IMR-90 (cell line): Measurements from ENCODE around the gene RPL41. TPM values are rescaled to one million over a fixed set of nuclear protein-coding genes. Genes with fewer than 3 reads are reported as not detected.

Experiments used
- ATAC-seq: fragments of 200-7000 bp; cut with Tn5 transposase; 2 replicates; pipeline ENCODE4 v1.9.1; 2020; ENCODE audit warnings: low read depth, mild to moderate bottlenecking, moderate library complexity
- BruUV-seq: library from RNA; stranded (reverse); fragments of 400-500 nt; replicated peaks from 2 replicates; lab custom pipeline; 2021; lab: Mats Ljungman, UMichigan
- CTCF ChIA-PET: fragments of 300-600 bp; formaldehyde crosslinking; extraction: SDS; loops from one replicate; lab custom pipeline; 2021; ENCODE audit warnings: antibody characterized with exemption; lab: Yijun Ruan, JAX
- POLR2A ChIA-PET: fragments of 300-600 bp; sonication (Branson Sonifier 250); formaldehyde crosslinking; loops from one replicate; lab custom pipeline; 2022; ENCODE audit warnings: antibody characterized with exemption; ENCODE audit not compliant: unreplicated experiment; lab: Charles Lee
- DNase-seq: peaks from one replicate; pipeline ENCODE4 v3.0.0; 2013
- H2AFZ ChIP-seq: replicated peaks from 2 replicates; pipeline ENCODE3; 2013; ENCODE audit warnings: low read length, mild to moderate bottlenecking; ENCODE audit not compliant: poor library complexity
- H2AK5ac ChIP-seq: 2 replicates; pipeline ENCODE4 v1.6.1; 2013; ENCODE audit warnings: low read depth, low read length, inconsistent platforms
- H2AK9ac ChIP-seq: replicated peaks from 2 replicates; pipeline ENCODE3; 2013; ENCODE audit warnings: mild to moderate bottlenecking, low read depth, low read length, moderate library complexity; ENCODE audit not compliant: poor library complexity
- H2BK120ac ChIP-seq: 2 replicates; pipeline ENCODE4 v1.6.1; 2013; ENCODE audit warnings: low read depth, low read length, inconsistent platforms
- H2BK15ac ChIP-seq: 3 replicates; pipeline ENCODE4 v1.6.1; 2013; ENCODE audit warnings: low read depth, low read length, inconsistent platforms
- H2BK20ac ChIP-seq: 2 replicates; pipeline ENCODE4 v1.6.1; 2013; ENCODE audit warnings: low read depth, mild to moderate bottlenecking, inconsistent platforms, low read length, moderate library complexity
- H2BK5ac ChIP-seq: 2 replicates; pipeline ENCODE4 v1.6.1; 2013; ENCODE audit warnings: mild to moderate bottlenecking, low read depth, low read length, inconsistent platforms; ENCODE audit not compliant: poor library complexity, severe bottlenecking
- H3K14ac ChIP-seq: replicated peaks from 2 replicates; pipeline ENCODE4 v1.6.1; 2013; ENCODE audit warnings: low read depth, low read length, inconsistent platforms
- H3K18ac ChIP-seq: 2 replicates; pipeline ENCODE4 v1.6.1; 2013; ENCODE audit warnings: low read depth, low read length, control low read depth
- H3K23ac ChIP-seq: 2 replicates; pipeline ENCODE4 v1.6.1; 2013; ENCODE audit warnings: low read depth, low read length, inconsistent platforms
- H3K27ac ChIP-seq: 2 replicates; pipeline ENCODE4 v1.5.1; 2013; ENCODE audit warnings: mild to moderate bottlenecking, control low read depth, low read length; ENCODE audit not compliant: insufficient read depth
- H3K27me3 ChIP-seq: 2 replicates; pipeline ENCODE4 v1.6.1; 2013; ENCODE audit warnings: low read length; ENCODE audit not compliant: control insufficient read depth, insufficient read depth
- H3K36me3 ChIP-seq: 2 replicates; pipeline ENCODE4 v1.6.1; 2013; ENCODE audit warnings: low read length, mixed read lengths; ENCODE audit not compliant: control insufficient read depth, insufficient read depth
- H3K4ac ChIP-seq: 2 replicates; pipeline ENCODE4 v1.6.1; 2013; ENCODE audit warnings: low read depth, low read length, inconsistent platforms
- H3K4me1 ChIP-seq: 2 replicates; pipeline ENCODE4 v1.6.1; 2013; ENCODE audit warnings: low read length, mixed read lengths; ENCODE audit not compliant: control insufficient read depth, insufficient read depth
- H3K4me2 ChIP-seq: 2 replicates; pipeline ENCODE4 v1.6.1; 2013; ENCODE audit warnings: low read depth, mild to moderate bottlenecking, control low read depth, low read length, moderate library complexity
- H3K4me3 ChIP-seq: 2 replicates; pipeline ENCODE4 v1.5.1; 2013; ENCODE audit warnings: low read depth, mild to moderate bottlenecking, control low read depth, low read length, moderate library complexity; ENCODE audit not compliant: insufficient read depth
- H3K56ac ChIP-seq: 2 replicates; pipeline ENCODE4 v1.6.1; 2013; ENCODE audit warnings: low read length, inconsistent platforms; ENCODE audit not compliant: insufficient read depth; ENCODE audit errors: extremely low read depth
- H3K79me1 ChIP-seq, 2 experiments: 2 replicates each; pipeline ENCODE4 v1.6.1; 2013; ENCODE audit warnings: low read length in 2 of 2, inconsistent platforms in 1 of 2, low read depth in 1 of 2
- H3K9ac ChIP-seq: 2 replicates; pipeline ENCODE4 v1.6.1; 2013; ENCODE audit warnings: low read depth, low read length, control low read depth
- H3K9me1 ChIP-seq: 2 replicates; pipeline ENCODE4 v1.6.1; 2013; ENCODE audit warnings: low read length, inconsistent platforms; ENCODE audit not compliant: insufficient read depth
- H3K9me3 ChIP-seq: 2 replicates; pipeline ENCODE4 v1.6.1; 2013; ENCODE audit warnings: low read length; ENCODE audit not compliant: control insufficient read depth, insufficient read depth
- H4K20me1 ChIP-seq: 2 replicates; pipeline ENCODE4 v1.6.1; 2013; ENCODE audit warnings: low read length, inconsistent platforms; ENCODE audit not compliant: insufficient read depth
- H4K5ac ChIP-seq: 2 replicates; pipeline ENCODE4 v1.6.1; 2013; ENCODE audit warnings: mild to moderate bottlenecking, low read depth, low read length, control low read depth
- H4K8ac ChIP-seq, 2 experiments: 2 replicates each; pipeline ENCODE4 v1.6.1; 2013; ENCODE audit warnings: low read depth in 2 of 2, low read length in 2 of 2, control low read depth in 1 of 2, inconsistent platforms in 1 of 2
- H4K91ac ChIP-seq: 2 replicates; pipeline ENCODE4 v1.6.1; 2013; ENCODE audit warnings: low read depth, low read length, inconsistent platforms; ENCODE audit not compliant: insufficient read depth
- BHLHE40 ChIP-seq: fragments of 150-350 bp; IDR thresholded peaks from 2 replicates; pipeline ENCODE4 v1.6.1; 2016; ENCODE audit warnings: mild to moderate bottlenecking, low read depth, low read length
- CEBPB ChIP-seq: IDR thresholded peaks from 2 replicates; pipeline ENCODE4 v1.6.1; 2012; ENCODE audit warnings: low read depth, low read length, improper control_type of control experiment
- CHD1 ChIP-seq: IDR thresholded peaks from 2 replicates; pipeline ENCODE4 v1.6.1; 2012; ENCODE audit warnings: low read depth, low read length, improper control_type of control experiment
- FOS ChIP-seq: fragments of 150-350 bp; IDR thresholded peaks from 2 replicates; pipeline ENCODE4 v1.6.1; 2016; ENCODE audit warnings: low read depth, low read length
- MAFK ChIP-seq: IDR thresholded peaks from 2 replicates; pipeline ENCODE4 v1.6.1; 2012; ENCODE audit warnings: low read depth, low read length, improper control_type of control experiment
- MAZ ChIP-seq: IDR thresholded peaks from 2 replicates; pipeline ENCODE4 v1.6.1; 2012; ENCODE audit warnings: low read depth, mild to moderate bottlenecking, low read length, improper control_type of control experiment, moderate library complexity, borderline replicate concordance
- MXI1 ChIP-seq: IDR thresholded peaks from 2 replicates; pipeline ENCODE4 v1.6.1; 2012; ENCODE audit warnings: low read depth, mild to moderate bottlenecking, low read length, moderate library complexity, borderline replicate concordance
- NFE2L2 ChIP-seq: fragments of 150-350 bp; IDR thresholded peaks from 2 replicates; pipeline ENCODE4 v1.6.1; 2016; ENCODE audit warnings: low read depth, mild to moderate bottlenecking, low read length
- POLR2A ChIP-seq: IDR thresholded peaks from 2 replicates; pipeline ENCODE4 v1.6.1; 2012; ENCODE audit warnings: mild to moderate bottlenecking, low read depth, low read length
- RCOR1 ChIP-seq: IDR thresholded peaks from 2 replicates; pipeline ENCODE4 v1.6.1; 2012; ENCODE audit warnings: mild to moderate bottlenecking, low read length, improper control_type of control experiment; ENCODE audit not compliant: insufficient replicate concordance
- SMC3 ChIP-seq: fragments of 150-350 bp; IDR thresholded peaks from 2 replicates; pipeline ENCODE4 v1.6.1; 2016; ENCODE audit warnings: low read depth, mild to moderate bottlenecking, antibody characterized with exemption, low read length, moderate library complexity
- WGBS, 2 experiments: methylation state at CpG; one replicate each; pipeline versions ENCODE4 v1.1.5 to v1.1.7; 2013; ENCODE audit warnings: missing lambda C conversion rate in 2 of 2; ENCODE audit not compliant: insufficient read length in 1 of 2; ENCODE audit errors: extremely low coverage in 2 of 2; 5-methylcytosine and 5-hydroxymethylcytosine counted together
- dilution Hi-C: fragments of 300-500 bp; cut with HindIII; formaldehyde crosslinking; loops from one replicate; pipeline ENCODE4 v1.14.3; 2018; ENCODE audit warnings: low sequenced_read_pairs; ENCODE audit not compliant: unreplicated experiment
- in situ Hi-C: fragments of 300-500 bp; cut with MboI; formaldehyde crosslinking; loops from 3 replicates; pipeline ENCODE4 v1.14.3; 2019; ENCODE audit warnings: low sequenced_read_pairs, inconsistent platforms, mixed read lengths
- intact Hi-C: fragments of 100-400 bp; cut with micrococcal nuclease; formaldehyde crosslinking; loops from 2 replicates; pipeline ENCODE4 v1.10.0; 2022
- polyA plus RNA-seq, 3 experiments: library from polyadenylated mRNA; depleted of rRNA; stranded (reverse); fragments of >200 nt; gene quantifications; 2 replicates each; pipeline ENCODE4 v1.2.3, GENCODE V29; 2012; ENCODE audit warnings: low replicate concordance in 1 of 3
- total RNA-seq: library from RNA; depleted of rRNA; stranded (reverse); fragments of >200 nt; gene quantifications from 2 replicates; pipeline ENCODE4 v1.2.3, GENCODE V29; 2012

RPL41 gene
- total and polyA plus RNA-seq, 2 of the 4 experiments (the other 2 are of a cell fraction) = 1,119 to 9,394 TPM

- Histone ChIP-seq H2AFZ (peak within 1 kb of the TSS; percentile 87), H2AK5ac (peak within 1 kb of the TSS; percentile 95), H3K27me3 (no peaks in the 10 kb centered on the region), H4K91ac (peak within 1 kb of the TSS; percentile 95), H3K4me1 (peaks cover 18% of the 10 kb centered on the region), H2BK15ac (peak within 1 kb of the TSS; percentile 59; the same call in 1 of the 3 replicates), H4K5ac (peak within 1 kb of the TSS; percentile 85), H3K36me3 (peaks cover 45% of the 10 kb centered on the region), H3K56ac (peak within 1 kb of the TSS; percentile 99), H3K9me3 (no peaks in the 10 kb centered on the region), H4K20me1 (peaks cover 50% of the 10 kb centered on the region), H3K18ac (peak within 1 kb of the TSS; percentile 81), H3K14ac (peak within 1 kb of the TSS; percentile 98), H4K8ac (peak within 1 kb of the TSS; percentile 91 to 94), H2BK5ac (peak within 1 kb of the TSS; percentile 91), H3K23ac (peak within 1 kb of the TSS; percentile 99), H3K9ac (peak within 1 kb of the TSS; percentile 100), H3K9me1 (peaks cover 6% of the 10 kb centered on the region; the same call in 1 of the 2 replicates), H2BK120ac (peak within 1 kb of the TSS; percentile 62), H2AK9ac (peak within 1 kb of the TSS; percentile 99), H3K4me2 (peak within 1 kb of the TSS; percentile 98), H3K27ac (peak within 1 kb of the TSS; percentile 90), H2BK20ac (0 out of 2 replicates have a peak within 1 kb of the TSS, but pooled peaks have one; percentile 4), H3K79me1 (peaks cover 18 to 68% of the 10 kb centered on the region in 2 experiments), H3K4me3 (peak within 1 kb of the TSS; percentile 73), H3K4ac (peak within 1 kb of the TSS; percentile 97)
- intact Hi-C loops = loop anchor here (2.0 kb wide), 3 partner anchors 31 to 63 kb away; partner anchors contain the start of genes RNF41 and ZC3H10
- DNase-seq (peak; percentile 99), ATAC-seq (peak; percentile 70)
- no TSS peak for BruUV-seq
- dilution Hi-C loops = no loop called here
- in situ Hi-C loops = no loop called here
- CTCF ChIA-PET = no interaction called here
- POLR2A ChIA-PET = interaction anchor here (1.6 kb wide), 1 partner anchor 30 kb away, joined by 8 read pairs; the partner anchor contains the start of gene ESYT1
- WGBS, 2 experiments = 0% methylated on average over 13 of the region's 30 CpGs; no CpG with 5 or more reads in 1 of the 2 experiments
- TF ChIP-seq CEBPB (peak; percentile 94), FOS (peak; percentile 69), BHLHE40 (peak; percentile 61), MAZ (peak; percentile 7), MAFK (no peak), NFE2L2 (0 out of 2 replicates have a peak, but pooled peaks have one; percentile 32), CHD1 (peak; percentile 12; the same call in 1 of the 2 replicates), POLR2A (peak; percentile 99), SMC3 (no peak), RCOR1 (no peak), MXI1 (no peak)
Observed at GRCh38 chr12:56158029-56158925, 41.8 kb downstream of the RPL41 start, which contains the start of gene MYL6. Gene MYL6 (plus strand): TSS chr12:56158359. CDS start chr12:56158402, 43 bp downstream.
